Measurements from ENCODE around the gene TANGO6. TPM values are rescaled to one million over a fixed set of nuclear protein-coding genes. Genes with fewer than 3 reads are reported as not detected.

The TANGO6 gene
- total RNA-seq, 1 donor from 2014 or later = 11.1 TPM

- H3K27me3 Mint-ChIP-seq (ENCODE audit: low read depth) = no peaks in the 10 kb centered on the region
- H3K36me3 Mint-ChIP-seq (ENCODE audit: low read depth) = peaks cover 1% of the 10 kb centered on the region
- H3K4me3 Mint-ChIP-seq (ENCODE audit: unreplicated experiment) = no peak overlapping the region
- TF ChIP-seq CTCF (IDR thresholded peaks at IDR 0.05) = no peak
- no peak for DNase-seq (ENCODE audit: low spot score)
- H3K9me3 Mint-ChIP-seq (ENCODE audit: low read depth) = peaks cover 5% of the 10 kb centered on the region
- no peak overlapping the region for H3K27ac Mint-ChIP-seq (ENCODE audit: unreplicated experiment)
- no peaks in the 10 kb centered on the region for H3K4me1 Mint-ChIP-seq (ENCODE audit: low read depth)
Observed at GRCh38 chr16:68961778-68962402, 118.6 kb downstream of the TANGO6 start.

GRCh38 chr16:68969338-68969737 is 126.0 kb downstream of the TANGO6 start:
- no peak overlapping the region for H3K27ac Mint-ChIP-seq (ENCODE audit: unreplicated experiment)
- DNase-seq (ENCODE audit: low spot score) = no peak
- peaks cover 4% of the 10 kb centered on the region for H3K4me1 Mint-ChIP-seq (ENCODE audit: low read depth)
- H3K36me3 Mint-ChIP-seq (ENCODE audit: low read depth) = peaks cover 4% of the 10 kb centered on the region
- TF ChIP-seq CTCF (IDR thresholded peaks at IDR 0.05) = no peak
- no peaks in the 10 kb centered on the region for H3K9me3 Mint-ChIP-seq (ENCODE audit: low read depth)
- H3K27me3 Mint-ChIP-seq (ENCODE audit: low read depth) = no peaks in the 10 kb centered on the region
- no peak overlapping the region for H3K4me3 Mint-ChIP-seq (ENCODE audit: unreplicated experiment)

- no peak overlapping the region for H3K27ac Mint-ChIP-seq (ENCODE audit: unreplicated experiment)
- H3K9me3 Mint-ChIP-seq (ENCODE audit: low read depth) = no peaks in the 10 kb centered on the region
- no peak overlapping the region for H3K4me3 Mint-ChIP-seq (ENCODE audit: unreplicated experiment)
- no peaks in the 10 kb centered on the region for H3K27me3 Mint-ChIP-seq (ENCODE audit: low read depth)
- no peak for DNase-seq (ENCODE audit: low spot score)
- TF ChIP-seq CTCF (IDR thresholded peaks at IDR 0.05) = no peak
- peaks cover 7% of the 10 kb centered on the region for H3K36me3 Mint-ChIP-seq (ENCODE audit: low read depth)
- H3K4me1 Mint-ChIP-seq (ENCODE audit: low read depth) = peaks cover 4% of the 10 kb centered on the region
Observed at GRCh38 chr16:68972013-68972412, 128.7 kb downstream of the TANGO6 start.

GRCh38 chr16:68972720-68973119 is 129.4 kb downstream of the TANGO6 start:
- Mint-ChIP-seq H3K4me1 (ENCODE audit: low read depth) (peaks cover 4% of the 10 kb centered on the region), H3K27ac (ENCODE audit: unreplicated experiment) (no peak overlapping the region), H3K27me3 (ENCODE audit: low read depth) (no peaks in the 10 kb centered on the region), H3K9me3 (ENCODE audit: low read depth) (no peaks in the 10 kb centered on the region), H3K36me3 (ENCODE audit: low read depth) (peaks cover 7% of the 10 kb centered on the region), H3K4me3 (ENCODE audit: unreplicated experiment) (no peak overlapping the region)
- no peak for DNase-seq (ENCODE audit: low spot score)
- TF ChIP-seq CTCF (IDR thresholded peaks at IDR 0.05) = peak; percentile 56

- no peak overlapping the region for H3K4me3 Mint-ChIP-seq (ENCODE audit: unreplicated experiment)
- TF ChIP-seq CTCF (IDR thresholded peaks at IDR 0.05) = no peak
- no peaks in the 10 kb centered on the region for H3K9me3 Mint-ChIP-seq (ENCODE audit: low read depth)
- no peak overlapping the region for H3K27ac Mint-ChIP-seq (ENCODE audit: unreplicated experiment)
- no peak for DNase-seq (ENCODE audit: low spot score)
- H3K4me1 Mint-ChIP-seq (ENCODE audit: low read depth) = peaks cover 4% of the 10 kb centered on the region
- peaks cover 11% of the 10 kb centered on the region for H3K36me3 Mint-ChIP-seq (ENCODE audit: low read depth)
- H3K27me3 Mint-ChIP-seq (ENCODE audit: low read depth) = no peaks in the 10 kb centered on the region
Observed at GRCh38 chr16:68973611-68974120, 130.3 kb downstream of the TANGO6 start.
